HG02943 (cell line): Measurements from ENCODE around the gene CACNB4.
A peak's percentile ranks its signal among the peaks of the same experiment; 100 is the strongest.
"Not testable (repeated sequence)": the region's sequence is repeated elsewhere in the genome, so short reads cannot be mapped to it uniquely, and the experiment has no call there.

Experiments
- ATAC-seq: cut with Tn5 transposase; IDR thresholded peaks from one replicate; pipeline ENCODE4 v1.9.1; 2021; ENCODE audit warnings: mild to moderate bottlenecking, low read depth, moderate library complexity; ENCODE audit not compliant: unreplicated experiment

The CACNB4 gene

DNA sequence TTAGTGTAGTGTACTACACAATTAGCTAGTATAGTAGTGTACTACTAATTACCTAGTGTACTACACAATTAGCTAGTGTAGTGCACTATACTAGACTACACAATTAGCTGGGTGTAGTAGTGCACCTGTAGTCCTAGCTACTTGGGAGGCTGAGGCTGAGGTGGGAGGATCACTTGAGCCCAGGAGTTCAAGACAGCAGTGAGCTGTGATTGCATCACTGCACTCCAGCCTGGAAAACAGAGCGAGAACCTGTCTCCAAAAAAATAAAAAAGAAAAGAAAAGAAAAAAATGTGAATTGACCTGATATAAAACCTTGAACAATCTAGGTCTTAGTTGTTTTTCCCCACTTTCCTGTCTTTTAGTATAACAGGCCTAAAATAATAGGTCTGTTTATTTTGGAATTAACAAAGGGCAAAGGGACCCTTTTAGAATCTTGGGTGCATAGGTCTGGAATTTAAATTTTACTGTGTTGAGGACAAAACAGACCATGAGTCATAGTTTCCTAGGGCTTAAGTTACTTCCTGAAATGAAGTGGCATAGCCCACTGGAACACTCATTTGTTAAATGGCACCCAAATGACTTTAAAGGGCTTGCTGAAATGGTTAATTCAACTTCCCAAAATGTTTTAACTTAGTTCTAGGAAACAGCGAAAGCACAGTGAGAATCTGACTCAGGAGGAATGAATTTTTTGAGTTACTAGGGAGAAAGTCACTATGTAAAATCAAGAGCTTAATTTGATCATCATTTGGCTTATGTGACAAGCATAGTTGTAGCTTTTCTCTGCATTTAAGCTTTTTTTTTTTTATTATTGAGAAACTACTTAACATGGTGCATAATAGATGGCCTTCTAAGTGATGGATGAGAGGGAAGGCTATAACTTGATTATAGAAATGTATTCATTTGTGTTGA is 219.9 kb downstream of the CACNB4 start:
- no peak for ATAC-seq

- no peak for ATAC-seq
Measured at GRCh38 chr2:151878204-151878603, 220.6 kb downstream of the CACNB4 start.

DNA sequence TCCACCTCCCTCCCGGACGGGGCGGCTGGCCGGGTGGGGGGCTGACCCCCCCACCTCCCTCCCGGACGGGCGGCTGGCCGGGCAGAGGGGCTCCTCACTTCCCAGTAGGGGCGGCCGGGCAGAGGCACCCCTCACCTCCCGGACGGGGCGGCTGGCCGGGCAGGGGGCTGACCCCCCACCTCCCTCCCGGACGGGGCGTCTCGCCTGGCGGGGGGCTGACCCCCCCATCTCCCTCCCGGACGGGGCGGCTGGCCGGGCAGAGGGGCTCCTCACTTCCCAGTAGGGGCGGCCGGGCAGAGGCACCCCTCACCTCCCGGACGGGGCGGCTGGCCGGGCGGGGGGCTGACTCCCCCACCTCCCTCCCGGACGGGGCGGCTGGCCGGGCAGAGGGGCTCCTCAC is 223.2 kb downstream of the CACNB4 start:
- not testable (repeated sequence) for ATAC-seq

GRCh38 chr2:151872463-151872862 is 226.4 kb downstream of the CACNB4 start:
- no peak for ATAC-seq

- ATAC-seq, result no peak
Measured at GRCh38 chr2:151869291-151869690, 229.6 kb downstream of the CACNB4 start.

GRCh38 chr2:151862700-151863099 is 236.1 kb downstream of the CACNB4 start:
- ATAC-seq, result peak; percentile 99

DNA sequence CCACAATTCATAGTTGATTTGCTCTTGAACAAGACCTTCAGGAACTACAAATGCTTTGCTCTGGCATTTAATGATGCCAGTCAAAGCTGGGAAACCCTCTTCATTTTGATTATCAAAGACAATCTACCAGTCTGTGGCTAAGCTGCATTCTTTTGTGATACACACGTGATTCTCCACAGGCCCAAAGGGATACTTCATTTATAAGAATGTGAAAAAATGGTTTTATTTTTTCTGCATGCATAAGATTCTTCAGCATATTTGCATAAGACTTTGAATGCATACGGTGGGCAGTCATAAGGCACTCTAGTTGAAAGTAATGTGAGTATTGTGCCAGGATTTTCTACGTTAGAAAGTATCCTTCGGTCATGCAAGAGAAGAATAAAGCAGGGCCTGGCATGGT is 237.7 kb downstream of the CACNB4 start:
- no peak for ATAC-seq

GRCh38 chr2:151860613-151861146 is 238.2 kb downstream of the CACNB4 start:
- ATAC-seq, result no peak

DNA sequence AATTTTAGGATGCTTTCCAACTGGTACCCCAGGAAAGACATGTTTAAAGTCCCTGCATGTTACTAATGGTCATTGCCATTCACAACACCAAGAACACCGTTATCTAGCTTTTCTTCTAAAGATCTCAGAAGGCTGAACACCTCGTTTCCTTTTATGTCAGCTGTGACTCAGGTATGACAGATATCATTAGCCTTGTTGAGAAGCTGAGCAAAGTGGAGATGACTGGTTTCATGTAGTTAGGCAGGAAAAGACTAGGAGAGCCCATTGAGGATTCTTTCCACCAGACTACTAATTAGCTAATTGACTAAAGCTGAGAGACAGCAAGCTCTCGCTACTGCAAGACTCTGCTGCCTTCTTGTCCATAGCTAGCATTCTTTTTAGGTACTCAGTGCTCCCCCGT is 238.6 kb downstream of the CACNB4 start:
- no peak for ATAC-seq

DNA sequence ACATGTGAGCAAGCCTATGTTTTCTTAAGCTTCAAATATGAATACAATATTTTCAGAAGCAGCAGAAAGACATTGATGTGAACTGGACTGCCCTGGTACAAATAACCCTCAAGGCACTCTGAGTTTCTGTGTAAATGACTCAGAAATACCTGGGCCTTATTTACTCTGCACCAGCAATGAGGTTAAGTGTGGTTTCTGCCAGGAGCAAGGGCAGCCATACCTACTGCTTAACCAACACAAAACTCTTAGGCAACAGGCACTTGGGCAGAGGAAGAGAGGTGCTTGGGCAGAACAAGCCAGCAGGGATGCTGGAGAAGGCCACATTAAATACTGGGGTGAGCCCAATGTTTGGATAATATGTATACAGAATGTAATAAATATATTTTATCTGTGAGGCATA is 241.2 kb downstream of the CACNB4 start:
- no peak for ATAC-seq

DNA sequence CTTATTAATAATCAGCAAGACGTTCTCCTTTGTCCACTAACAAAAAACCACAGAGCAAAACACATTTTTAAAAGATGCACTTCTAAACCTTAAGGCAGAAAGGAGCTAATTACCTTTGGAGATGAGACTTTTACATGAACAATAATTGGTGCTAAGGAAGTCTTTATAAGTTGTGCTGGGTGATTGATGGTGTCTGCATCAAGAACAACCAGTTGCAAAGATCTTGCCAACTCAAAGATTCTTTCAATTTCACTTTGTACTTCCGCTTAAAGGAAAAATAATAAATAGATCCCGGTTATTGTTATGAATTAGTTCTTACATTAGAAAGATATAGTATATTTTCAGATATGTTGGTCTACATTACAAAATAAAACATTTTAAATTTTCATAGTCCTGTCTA is 243.7 kb downstream of the CACNB4 start:
- ATAC-seq, result no peak

DNA sequence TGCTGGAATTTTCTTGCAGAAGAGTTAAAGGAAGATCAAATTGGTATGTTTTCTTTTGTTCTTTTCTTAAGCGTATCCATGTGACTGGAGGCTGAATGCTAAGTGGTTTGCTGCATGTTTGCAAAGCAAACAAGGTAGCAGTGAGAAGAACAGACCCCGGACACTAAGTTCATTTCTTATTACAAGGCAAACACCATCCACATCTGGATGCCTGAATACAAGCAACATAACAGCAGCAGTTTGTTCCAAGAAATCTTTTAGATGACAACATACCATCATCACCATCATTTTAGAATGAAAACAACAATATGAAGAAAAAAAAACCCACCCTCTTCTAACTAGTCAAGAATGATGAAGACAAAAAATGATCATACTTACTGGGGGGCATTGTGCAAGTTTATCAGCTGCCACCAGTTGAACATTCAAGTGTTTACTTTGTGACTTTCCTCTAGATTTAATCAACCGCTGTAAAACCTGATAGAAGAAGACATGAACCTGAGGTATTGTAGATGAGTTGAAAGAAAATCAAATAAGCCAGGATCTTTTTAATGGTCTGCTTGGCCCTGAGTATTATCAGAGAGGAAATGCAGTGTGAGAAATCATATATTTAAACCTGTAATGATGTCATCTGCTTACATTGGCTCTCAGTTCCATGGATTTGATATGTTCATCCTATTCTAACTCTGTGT is 245.6 kb downstream of the CACNB4 start:
- no peak for ATAC-seq

GRCh38 chr2:151852260-151853069 is 246.4 kb downstream of the CACNB4 start:
- no peak for ATAC-seq

DNA sequence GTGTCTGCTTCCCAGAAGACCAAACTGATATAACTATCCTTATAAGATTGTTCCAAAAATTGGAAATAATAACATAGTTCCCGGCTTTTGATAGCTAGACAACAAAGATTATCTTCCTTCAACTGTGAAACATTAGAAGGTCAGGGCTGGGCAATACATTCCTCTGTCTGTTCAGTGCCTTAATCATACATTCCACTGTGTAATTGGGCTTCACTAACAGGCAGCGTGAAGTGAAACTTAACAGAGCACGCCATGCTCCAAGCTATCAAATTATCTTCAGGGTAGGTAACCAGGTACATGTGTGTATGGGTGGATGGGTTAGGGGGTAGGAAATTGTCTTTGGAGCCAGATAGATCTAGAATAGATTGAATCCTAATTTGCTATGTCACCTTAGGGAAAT is 247.1 kb downstream of the CACNB4 start:
- ATAC-seq, result no peak

DNA sequence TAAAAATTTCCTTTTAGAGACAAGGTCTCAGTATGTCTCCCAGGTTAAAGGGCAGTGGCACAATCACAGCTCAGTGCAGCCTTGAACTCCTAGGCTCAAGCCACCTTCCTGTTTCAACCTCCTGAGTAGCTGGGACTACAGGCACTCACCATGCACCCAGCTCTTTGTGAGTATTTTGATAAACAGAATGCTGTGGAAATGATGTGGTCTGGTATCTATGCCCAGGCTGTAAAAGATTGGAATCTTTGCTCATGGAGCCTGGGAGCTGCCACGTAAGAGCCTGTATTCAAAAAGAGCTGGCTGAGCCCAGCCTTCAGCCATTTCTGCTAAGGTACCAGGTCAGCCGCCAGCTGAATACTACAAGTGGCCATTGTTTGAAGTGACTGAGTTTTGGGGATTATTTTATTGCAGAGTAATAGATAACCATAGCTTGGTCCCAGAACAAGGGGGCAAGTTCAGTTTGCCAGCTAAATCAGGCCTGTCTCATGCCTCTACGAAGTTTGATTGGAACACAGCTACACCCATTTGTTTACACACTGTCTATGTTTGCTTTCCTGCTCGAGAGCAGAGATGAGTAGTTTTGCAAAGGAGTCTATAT is 249.3 kb downstream of the CACNB4 start:
- no peak for ATAC-seq

DNA sequence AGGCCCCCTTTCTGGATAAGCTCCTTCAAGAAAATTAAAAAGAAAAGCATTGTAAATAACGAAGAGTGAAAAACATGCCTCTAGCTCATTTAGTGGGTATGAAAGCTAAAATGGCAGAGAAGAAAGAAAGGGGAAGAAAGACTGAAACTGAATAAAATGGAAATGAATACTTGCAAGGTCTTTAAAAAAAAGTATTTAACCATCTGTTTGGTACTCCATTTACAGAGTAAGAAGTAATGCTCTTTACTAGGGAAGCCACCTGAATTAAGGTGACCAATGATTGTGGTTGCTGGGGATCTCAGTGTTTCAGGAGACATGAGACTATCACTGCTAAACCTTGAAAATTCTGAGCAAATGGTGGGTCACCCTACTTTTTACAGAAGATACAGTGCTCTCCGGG is 253.0 kb downstream of the CACNB4 start:
- ATAC-seq, result no peak

GRCh38 chr2:151845481-151845880 is 253.4 kb downstream of the CACNB4 start:
- ATAC-seq, result no peak

DNA sequence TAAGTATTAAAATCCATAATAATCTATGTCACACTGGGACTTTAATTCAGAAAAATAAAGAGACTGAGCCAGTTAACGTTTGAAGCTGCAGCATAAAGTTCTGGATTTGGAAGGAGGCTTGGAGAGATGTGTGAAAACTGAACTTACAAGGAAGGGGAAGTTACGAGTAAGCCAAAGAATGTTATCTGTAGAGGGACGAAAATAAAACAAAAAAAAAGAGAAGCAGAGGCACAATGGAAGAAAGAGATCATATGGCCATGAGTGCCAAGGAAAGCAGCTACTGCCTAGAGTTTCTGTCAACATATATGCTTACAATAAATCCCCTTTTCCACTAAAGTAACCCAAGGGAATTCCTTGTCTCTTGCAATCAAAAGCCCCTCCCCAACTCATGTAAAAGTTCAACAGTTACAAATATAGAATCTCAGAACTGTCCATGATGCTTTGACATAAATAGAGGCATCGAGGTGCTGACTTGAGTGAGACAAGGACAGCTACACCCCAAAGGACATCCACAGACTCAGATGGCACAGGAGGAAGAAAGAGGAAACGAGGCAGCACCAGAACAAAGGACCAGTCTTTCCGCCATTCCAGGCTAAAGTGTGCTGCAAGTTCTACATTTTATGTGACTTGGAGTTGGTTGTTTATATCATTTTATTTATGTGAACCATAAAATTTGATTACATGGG is 254.5 kb downstream of the CACNB4 start:
- ATAC-seq, result no peak

GRCh38 chr2:151843691-151844061 is 255.2 kb downstream of the CACNB4 start:
- ATAC-seq, result no peak
